ENCODE measurements around the gene MRPL42.

The MRPL42 gene

GRCh38 chr12:93500667-93501066 is 33.4 kb downstream of the MRPL42 start:
- no peak for DNase-seq

DNA sequence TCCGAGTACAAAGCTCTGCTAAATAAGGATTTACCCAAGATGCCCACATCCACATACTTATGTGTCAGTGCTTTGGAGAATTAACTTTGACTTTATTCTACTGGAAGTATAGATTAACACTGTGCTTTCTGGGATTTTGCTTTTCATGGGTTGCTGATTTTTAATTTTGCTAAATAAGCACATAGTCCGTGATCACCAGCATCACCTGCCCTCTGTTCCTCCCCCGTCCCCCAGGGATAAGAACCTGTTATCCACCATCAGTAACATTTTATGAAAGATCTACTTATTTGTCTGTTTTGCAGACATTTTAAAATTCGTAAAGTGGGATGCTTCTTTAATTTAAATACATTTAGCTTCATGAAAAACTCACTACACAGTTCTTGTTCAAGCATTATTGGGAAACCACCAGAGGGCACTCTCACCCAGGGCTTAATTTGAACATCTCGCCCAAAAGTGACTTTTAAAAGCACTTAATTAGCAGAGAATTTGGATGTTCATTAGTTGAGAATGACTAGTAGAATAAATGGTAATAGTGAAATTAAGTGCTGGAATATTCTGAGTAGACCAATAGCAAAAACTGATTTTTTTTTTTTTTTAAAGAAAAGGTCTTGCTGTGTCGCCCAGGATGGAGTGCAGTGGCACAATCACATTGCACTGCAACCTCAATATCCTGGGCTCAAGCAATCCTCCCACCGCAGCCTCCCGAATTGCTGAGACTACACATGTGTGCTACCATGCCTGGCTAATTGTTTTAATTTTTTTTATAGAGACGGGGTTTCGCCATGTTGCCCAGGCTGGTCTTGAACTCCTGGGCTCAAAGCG is 35.7 kb downstream of the MRPL42 start:
- peak; percentile 43 for DNase-seq

DNA sequence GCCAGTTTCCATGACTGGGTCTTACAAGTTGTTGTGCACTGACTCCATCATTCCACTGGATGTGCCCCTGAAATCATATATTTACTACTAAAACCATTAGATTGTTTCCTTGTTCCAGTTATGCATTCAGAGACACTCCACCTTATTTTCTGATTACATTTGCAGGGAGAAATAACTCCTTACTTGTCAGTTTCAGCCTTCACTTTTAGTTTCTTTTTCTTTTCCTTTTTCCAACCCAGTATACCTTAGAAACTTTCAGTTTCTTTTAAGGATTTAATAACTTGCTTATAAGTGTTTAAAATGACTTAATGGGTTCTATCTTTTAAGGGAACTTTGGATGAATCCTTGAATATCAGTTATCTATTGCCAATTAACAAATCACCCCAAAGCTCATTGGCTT is 39.9 kb downstream of the MRPL42 start:
- DNase-seq: no peak

- no peak for DNase-seq
These were observed 42.2 kb downstream of the MRPL42 start for GRCh38 chr12:93509506-93509905.

GRCh38 chr12:93514853-93515252 is 47.5 kb downstream of the MRPL42 start:
- DNase-seq: no peak

DNA sequence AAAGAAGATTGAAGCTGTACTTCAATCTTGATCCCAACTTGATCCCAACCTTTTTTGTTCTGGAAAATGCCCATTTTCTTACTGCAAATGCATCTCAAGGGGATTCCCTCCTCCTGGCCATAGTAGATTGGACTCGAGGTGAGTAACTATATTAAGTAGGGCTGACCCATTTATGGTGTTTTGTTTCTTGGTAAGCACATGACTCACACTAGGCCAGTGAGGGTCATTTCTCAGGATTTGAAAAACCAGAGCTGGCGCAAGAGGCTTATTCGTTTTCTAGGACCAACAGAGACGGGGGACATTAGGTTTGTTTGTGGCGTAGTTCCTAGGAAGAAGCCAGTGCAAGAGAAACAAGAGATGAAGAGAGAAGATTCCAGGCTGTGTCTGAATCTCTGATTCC is 51.4 kb downstream of the MRPL42 start:
- DNase-seq: no peak

- no peak for DNase-seq
These were observed 52.5 kb downstream of the MRPL42 start for GRCh38 chr12:93519859-93520258.

GRCh38 chr12:93520454-93520853 is 53.1 kb downstream of the MRPL42 start:
- no peak for DNase-seq

DNA sequence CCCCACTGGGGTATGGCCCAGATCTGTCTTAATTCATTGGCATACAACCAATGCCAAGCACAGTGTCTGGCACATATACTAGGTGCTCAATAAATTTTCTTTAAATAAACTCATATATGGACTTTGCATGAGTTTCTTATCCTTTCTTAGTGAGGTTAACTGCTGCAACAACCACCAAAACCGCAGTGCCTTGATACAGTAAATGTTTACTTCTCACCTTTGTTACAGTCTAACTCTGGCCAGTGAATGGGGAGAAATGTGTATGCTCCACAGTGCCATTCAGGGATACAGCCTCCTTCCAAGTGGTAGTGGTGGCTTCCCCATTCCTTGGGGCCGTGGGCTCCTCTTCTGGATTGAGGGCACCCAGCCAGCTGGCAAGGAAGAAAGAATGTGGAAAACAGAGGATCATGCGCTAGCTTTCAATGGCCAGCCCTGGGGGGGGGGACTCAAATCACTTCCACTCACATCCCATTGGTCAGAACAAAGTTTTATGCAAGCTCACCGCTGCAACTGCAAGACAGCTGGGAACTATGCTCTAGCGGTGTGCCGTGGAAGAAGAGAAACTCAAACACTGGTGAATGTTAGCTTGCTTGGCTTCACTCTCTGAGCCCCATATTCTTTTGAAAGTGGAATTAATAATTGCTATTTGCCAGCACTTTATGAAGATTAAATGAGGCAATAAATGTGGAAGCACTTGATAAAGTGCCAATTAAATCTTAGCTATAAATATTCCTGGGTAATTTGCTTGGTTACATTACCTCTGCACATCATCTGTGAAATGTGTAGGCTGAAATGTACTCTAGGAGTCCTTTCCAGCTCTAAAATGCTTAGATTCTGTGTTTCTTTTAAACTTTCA is 54.1 kb downstream of the MRPL42 start:
- no peak for DNase-seq

DNA sequence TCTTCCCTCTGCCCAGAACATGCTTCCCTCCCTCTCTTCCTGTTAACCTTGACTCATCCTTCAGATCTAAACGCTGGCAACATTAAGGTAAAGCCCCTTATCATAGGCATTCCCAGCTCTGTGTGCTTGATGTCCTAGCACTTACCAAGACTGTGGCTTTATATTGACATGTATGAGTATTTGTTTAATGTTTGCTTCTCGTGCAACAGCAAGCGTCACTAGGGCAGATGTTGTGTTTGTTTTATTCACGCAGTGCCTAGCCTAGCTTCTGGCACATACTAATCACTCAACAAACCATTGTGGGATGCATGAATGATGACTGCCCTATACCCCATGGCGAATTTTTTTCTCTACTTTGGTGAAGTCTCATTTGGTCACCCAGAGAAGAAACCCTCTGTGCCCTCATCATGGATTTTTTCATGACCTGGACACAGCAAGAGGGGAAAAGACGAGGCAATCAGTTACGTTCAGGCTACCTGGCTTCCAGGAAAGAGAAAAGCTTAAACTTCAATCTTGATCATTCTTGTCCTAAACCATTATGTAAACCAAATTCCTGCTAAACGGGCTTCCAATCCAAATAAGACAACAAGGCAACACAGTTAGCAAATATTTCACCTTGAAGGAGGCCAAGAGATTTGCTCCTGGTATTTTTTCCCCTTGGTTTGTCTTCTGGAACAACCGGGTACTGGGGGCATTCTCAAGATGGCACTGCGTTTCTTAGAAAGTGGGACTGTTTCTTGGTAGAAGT is 57.2 kb downstream of the MRPL42 start:
- DNase-seq: no peak

DNA sequence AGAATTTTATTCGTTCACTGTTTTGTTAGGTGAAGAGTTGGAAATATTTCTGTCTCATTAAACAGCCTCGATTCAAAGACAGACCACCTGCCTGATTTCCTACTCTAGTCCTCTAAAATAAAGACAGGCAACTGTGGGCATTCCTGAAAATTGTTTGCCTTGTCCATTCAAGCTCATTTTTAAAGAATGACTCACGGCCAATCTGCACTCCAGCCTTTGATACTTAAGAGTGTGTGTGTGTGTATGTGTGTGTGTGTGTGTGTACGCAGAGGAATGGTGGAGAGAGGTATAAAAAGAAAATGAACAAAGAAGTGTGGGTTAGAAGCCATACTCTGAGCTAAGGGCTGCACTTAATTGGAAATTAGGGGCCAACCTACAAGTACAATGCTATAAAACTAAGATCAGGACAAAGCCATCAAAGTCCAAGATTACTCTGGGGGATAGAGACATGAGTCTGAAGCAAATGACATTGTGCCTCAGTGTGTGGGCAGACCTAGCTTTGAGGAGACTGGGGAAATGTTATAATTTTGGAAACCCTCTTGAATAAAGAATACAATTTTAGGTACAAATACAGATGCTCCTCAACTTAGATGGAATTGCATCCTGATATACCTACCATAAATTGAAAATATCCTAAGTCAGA is 59.6 kb downstream of the MRPL42 start:
- no peak for DNase-seq

GRCh38 chr12:93530358-93530757 is 63.0 kb downstream of the MRPL42 start:
- no peak for DNase-seq

DNA sequence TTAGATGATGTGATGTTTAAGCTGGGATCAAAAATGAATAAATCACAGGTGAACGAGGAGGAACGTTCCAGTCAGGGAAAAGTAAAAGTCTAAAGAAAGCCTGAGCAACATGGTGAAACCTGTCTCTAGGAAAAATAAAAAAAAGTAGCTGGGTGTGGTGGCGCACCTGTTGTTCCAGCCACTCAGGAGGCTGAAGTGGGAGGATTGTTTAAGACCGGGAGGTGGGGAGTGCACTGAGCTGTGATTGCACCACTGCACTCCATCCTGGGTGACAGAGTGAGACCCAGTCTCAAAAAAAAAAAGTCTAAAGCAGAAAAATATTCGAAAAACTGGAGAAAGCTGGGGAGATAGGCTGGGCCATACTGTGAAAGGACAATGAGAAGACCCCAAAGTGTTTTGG is 66.0 kb downstream of the MRPL42 start:
- DNase-seq: no peak

DNA sequence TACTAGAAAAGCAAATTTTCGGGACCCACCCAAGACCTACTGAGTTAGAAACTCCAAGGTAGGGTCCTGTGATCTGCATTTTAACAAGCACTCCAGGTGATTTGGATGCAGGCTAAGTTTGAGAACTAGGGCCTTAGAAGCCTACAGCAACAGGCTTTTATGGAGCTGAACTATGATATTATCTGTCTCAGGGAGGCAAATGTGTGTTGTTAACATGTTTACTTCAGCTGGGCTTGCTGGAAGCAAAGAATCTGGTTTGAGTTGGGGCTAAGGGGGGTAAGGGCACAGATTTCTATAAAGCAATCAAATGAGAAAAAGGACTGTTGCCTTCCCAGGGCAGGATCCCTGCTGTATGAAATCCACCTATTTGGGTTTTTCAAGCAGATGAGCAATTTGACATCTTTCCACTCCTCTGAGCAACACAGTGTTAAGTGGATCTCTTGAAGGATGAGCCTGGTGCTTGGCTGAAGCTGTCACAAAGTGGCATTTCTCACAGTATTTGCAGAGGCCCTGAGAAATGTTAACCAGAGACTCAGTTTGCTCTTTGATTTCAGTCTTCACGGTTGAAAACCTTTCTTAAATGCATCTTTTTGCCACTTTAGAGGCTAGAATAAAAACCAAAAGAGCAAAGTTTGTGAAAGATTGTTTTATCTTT is 68.9 kb downstream of the MRPL42 start:
- DNase-seq: no peak

DNA sequence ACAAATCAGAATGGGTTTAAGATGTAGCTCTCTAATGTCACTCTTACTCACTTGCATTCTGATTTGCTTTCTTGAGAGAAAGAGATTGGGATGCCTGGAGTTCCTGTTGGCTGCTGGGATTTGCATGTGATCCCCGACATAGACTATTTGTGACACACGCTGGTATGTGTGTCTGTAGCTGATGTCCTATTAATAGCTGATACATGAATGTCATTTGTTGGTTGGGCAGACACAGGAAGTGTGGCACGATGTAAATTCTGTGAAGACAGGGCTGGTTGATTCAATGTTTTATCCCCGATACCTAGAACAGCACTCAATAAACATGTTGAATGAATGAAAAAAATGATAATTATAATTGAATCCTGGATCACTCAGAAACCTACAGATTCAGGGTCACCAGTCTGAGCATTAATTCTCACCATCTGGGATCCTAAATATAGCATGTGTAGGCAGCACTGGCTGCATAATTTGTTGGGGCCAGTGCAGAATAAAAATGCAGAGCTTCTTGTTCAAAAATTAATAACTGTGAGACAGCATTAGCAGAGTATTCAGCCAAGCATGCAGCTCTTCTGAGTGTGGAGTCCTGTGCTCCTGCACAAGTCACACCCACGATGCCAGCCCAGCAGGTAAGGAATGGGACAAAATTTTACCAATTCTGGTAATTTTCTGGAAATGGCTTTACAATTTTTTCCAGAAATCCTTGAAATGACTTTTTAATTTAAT is 69.6 kb downstream of the MRPL42 start:
- no peak for DNase-seq

DNA sequence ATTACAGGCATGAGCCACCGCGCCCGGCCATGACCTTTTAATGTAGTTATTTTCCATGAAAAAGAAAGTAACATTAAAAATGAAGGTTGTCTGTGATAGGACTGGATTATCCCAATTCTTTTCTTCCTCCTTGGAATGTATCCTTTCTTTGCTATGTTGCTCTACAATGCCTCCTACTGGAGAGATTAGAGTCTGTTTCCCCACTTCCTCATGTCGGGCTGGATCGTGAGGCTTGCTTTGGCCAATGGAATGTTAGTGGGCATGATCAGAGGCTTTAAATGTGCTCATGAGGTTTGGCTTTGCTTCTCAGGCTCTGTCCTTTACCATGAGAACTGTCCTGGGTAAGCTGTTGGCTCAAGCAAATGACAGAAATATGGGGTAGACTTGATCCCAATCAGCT is 70.5 kb downstream of the MRPL42 start:
- DNase-seq: no peak

- DNase-seq: no peak
These were observed 72.5 kb downstream of the MRPL42 start for GRCh38 chr12:93539821-93540220.

- no peak for DNase-seq
These were observed 73.2 kb downstream of the MRPL42 start for GRCh38 chr12:93540466-93540865.

- no peak for DNase-seq
These were observed 74.4 kb downstream of the MRPL42 start for GRCh38 chr12:93541578-93542225.

- no peak for DNase-seq
These were observed 80.5 kb downstream of the MRPL42 start for GRCh38 chr12:93547778-93548177.

DNA sequence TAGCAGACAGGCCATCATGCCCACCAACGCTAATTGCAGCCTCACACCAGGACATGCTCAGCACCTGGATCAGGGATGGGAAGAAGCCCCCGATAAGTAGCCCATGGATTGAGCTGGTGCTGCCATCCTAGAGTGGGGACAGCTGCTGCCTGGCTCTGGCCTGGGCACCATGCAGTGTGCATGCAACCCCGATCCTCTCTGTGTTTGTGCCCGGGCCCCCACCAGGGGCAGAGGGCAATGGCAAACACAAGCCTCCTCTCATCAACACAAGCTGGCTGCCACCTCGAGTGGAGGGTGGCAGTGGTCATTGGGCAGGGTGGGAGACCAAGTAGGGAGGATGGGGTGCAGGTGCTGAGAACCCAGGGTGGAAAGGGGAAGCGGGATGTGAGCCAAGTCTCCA is 81.9 kb downstream of the MRPL42 start:
- DNase-seq: no peak

Data from NCI-H1694 (cell line).